ENCODE measurements around the gene LAMB4. TPM values are rescaled to one million over a fixed set of nuclear protein-coding genes. Genes with fewer than 3 reads are reported as not detected.

Gene LAMB4
- total and polyA plus RNA-seq, 2 of the 8 experiments (the other 6 are each of a cell fraction or from before 2014, with no cell fraction given): not detected

DNA sequence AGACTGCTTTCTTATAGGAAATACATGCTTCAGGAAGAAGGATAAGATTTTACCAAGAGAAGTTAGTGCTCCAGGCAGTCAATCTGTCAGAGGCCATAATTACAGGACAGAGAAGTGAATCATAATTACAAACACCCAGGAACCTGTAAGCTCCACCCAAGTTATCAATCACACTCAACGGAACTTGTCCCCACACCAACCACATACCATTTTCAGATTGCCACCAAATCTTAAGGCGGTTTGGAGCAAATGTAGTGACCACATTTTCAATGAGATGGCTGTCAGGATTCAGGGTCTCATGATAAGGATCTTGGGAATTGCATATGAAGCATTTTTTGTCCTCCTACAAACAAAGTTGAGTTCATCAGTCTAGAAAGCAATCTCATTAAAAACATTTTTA, 132.0 kb downstream of the LAMB4 start (continued):
- TF ChIP-seq, protein P1, sequence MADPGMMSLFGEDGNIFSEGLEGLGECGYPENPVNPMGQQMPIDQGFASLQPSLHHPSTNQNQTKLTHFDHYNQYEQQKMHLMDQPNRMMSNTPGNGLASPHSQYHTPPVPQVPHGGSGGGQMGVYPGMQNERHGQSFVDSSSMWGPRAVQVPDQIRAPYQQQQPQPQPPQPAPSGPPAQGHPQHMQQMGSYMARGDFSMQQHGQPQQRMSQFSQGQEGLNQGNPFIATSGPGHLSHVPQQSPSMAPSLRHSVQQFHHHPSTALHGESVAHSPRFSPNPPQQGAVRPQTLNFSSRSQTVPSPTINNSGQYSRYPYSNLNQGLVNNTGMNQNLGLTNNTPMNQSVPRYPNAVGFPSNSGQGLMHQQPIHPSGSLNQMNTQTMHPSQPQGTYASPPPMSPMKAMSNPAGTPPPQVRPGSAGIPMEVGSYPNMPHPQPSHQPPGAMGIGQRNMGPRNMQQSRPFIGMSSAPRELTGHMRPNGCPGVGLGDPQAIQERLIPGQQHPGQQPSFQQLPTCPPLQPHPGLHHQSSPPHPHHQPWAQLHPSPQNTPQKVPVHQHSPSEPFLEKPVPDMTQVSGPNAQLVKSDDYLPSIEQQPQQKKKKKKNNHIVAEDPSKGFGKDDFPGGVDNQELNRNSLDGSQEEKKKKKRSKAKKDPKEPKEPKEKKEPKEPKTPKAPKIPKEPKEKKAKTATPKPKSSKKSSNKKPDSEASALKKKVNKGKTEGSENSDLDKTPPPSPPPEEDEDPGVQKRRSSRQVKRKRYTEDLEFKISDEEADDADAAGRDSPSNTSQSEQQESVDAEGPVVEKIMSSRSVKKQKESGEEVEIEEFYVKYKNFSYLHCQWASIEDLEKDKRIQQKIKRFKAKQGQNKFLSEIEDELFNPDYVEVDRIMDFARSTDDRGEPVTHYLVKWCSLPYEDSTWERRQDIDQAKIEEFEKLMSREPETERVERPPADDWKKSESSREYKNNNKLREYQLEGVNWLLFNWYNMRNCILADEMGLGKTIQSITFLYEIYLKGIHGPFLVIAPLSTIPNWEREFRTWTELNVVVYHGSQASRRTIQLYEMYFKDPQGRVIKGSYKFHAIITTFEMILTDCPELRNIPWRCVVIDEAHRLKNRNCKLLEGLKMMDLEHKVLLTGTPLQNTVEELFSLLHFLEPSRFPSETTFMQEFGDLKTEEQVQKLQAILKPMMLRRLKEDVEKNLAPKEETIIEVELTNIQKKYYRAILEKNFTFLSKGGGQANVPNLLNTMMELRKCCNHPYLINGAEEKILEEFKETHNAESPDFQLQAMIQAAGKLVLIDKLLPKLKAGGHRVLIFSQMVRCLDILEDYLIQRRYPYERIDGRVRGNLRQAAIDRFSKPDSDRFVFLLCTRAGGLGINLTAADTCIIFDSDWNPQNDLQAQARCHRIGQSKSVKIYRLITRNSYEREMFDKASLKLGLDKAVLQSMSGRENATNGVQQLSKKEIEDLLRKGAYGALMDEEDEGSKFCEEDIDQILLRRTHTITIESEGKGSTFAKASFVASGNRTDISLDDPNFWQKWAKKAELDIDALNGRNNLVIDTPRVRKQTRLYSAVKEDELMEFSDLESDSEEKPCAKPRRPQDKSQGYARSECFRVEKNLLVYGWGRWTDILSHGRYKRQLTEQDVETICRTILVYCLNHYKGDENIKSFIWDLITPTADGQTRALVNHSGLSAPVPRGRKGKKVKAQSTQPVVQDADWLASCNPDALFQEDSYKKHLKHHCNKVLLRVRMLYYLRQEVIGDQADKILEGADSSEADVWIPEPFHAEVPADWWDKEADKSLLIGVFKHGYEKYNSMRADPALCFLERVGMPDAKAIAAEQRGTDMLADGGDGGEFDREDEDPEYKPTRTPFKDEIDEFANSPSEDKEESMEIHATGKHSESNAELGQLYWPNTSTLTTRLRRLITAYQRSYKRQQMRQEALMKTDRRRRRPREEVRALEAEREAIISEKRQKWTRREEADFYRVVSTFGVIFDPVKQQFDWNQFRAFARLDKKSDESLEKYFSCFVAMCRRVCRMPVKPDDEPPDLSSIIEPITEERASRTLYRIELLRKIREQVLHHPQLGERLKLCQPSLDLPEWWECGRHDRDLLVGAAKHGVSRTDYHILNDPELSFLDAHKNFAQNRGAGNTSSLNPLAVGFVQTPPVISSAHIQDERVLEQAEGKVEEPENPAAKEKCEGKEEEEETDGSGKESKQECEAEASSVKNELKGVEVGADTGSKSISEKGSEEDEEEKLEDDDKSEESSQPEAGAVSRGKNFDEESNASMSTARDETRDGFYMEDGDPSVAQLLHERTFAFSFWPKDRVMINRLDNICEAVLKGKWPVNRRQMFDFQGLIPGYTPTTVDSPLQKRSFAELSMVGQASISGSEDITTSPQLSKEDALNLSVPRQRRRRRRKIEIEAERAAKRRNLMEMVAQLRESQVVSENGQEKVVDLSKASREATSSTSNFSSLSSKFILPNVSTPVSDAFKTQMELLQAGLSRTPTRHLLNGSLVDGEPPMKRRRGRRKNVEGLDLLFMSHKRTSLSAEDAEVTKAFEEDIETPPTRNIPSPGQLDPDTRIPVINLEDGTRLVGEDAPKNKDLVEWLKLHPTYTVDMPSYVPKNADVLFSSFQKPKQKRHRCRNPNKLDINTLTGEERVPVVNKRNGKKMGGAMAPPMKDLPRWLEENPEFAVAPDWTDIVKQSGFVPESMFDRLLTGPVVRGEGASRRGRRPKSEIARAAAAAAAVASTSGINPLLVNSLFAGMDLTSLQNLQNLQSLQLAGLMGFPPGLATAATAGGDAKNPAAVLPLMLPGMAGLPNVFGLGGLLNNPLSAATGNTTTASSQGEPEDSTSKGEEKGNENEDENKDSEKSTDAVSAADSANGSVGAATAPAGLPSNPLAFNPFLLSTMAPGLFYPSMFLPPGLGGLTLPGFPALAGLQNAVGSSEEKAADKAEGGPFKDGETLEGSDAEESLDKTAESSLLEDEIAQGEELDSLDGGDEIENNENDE (IDR thresholded peaks at IDR 0.05; ENCODE audit: insufficient replicate concordance, low read length): no peak
- no peak for TF ChIP-seq SP2 (IDR thresholded peaks at IDR 0.05; ENCODE audit: low read length)

Measured in H1 (cell line).